K562 (cell line): ENCODE measurements around the gene NRXN3. TPM values are rescaled to one million over a fixed set of nuclear protein-coding genes. Genes with fewer than 3 reads are reported as not detected.

ENCODE experiments used
- ATAC-seq: fragments of 200-7000 bp; cut with Tn5 transposase; 3 replicates; pipeline ENCODE4 v1.9.1; 2020; ENCODE audit warnings: moderate library complexity
- BruUV-seq: library from RNA; stranded (reverse); fragments of 400-500 nt; replicated peaks from 2 replicates; lab custom pipeline; 2021; lab: Mats Ljungman, UMichigan
- CTCF ChIA-PET: fragments of 300-600 bp; formaldehyde crosslinking; extraction: SDS; loops from one replicate; lab custom pipeline; 2021; ENCODE audit warnings: low intra/inter-chr PET ratio; lab: Yijun Ruan, JAX
- POLR2A ChIA-PET: fragments of 300-600, 350-650 bp; sonication (Branson Sonifier 250); formaldehyde crosslinking; extraction: SDS; loops from one replicate; lab custom pipeline; 2021; ENCODE audit warnings: antibody characterized with exemption, inconsistent platforms; lab: Yijun Ruan, JAX
- DNase-seq, 4 experiments: peaks; one replicate each; pipeline versions ENCODE4 v3.0.0 to v3.0.0-alpha.2; 2011 to 2018; ENCODE audit warnings: low spot score in 3 of 4, mixed read lengths in 3 of 4; ENCODE audit errors: extremely low read depth in 1 of 4
- FAIRE-seq: peaks from 2 replicates; lab custom pipeline; 2011; peaks lifted over from hg19 to GRCh38; lab: Jason Lieb, UNC
- H2AFZ ChIP-seq: 2 replicates; pipeline ENCODE4 v1.6.0; 2011; ENCODE audit warnings: low read depth, low read length, control low read depth, inconsistent platforms
- H3K27ac ChIP-seq: fragments of 200-600 bp; 3 replicates; pipeline ENCODE4 v1.8.0; 2011; ENCODE audit warnings: low read depth, mild to moderate bottlenecking, control low read depth, inconsistent platforms, low read length, moderate library complexity, mixed read lengths; ENCODE audit errors: extremely low read depth
- H3K27me3 ChIP-seq, 2 experiments: fragments of 300-600 bp in 1 of 2; 2 replicates in 1 of 2; 3 replicates in 1 of 2; pipeline versions ENCODE4 v1.6.0 to v1.8.0; 2011; ENCODE audit warnings: inconsistent platforms in 2 of 2, low read length in 2 of 2, mild to moderate bottlenecking in 1 of 2, mixed read lengths in 1 of 2, moderate library complexity in 1 of 2; ENCODE audit not compliant: control insufficient read depth in 2 of 2, insufficient read depth in 2 of 2
- H3K36me3 ChIP-seq: fragments of 300-600 bp; 3 replicates; pipeline ENCODE4 v1.8.0; 2011; ENCODE audit warnings: mild to moderate bottlenecking, low read length, inconsistent platforms; ENCODE audit not compliant: control insufficient read depth, insufficient read depth
- H3K4me1 ChIP-seq, 2 experiments: fragments of 200-600 bp in 1 of 2; replicated peaks in 1 of 2; 2 replicates in 1 of 2; 3 replicates in 1 of 2; pipeline versions ENCODE4 v1.5.1 to v1.8.0; 2011; ENCODE audit warnings: inconsistent platforms in 2 of 2, low read length in 2 of 2, mild to moderate bottlenecking in 1 of 2, mixed read lengths in 1 of 2, moderate library complexity in 1 of 2; ENCODE audit not compliant: control insufficient read depth in 2 of 2, insufficient read depth in 2 of 2
- H3K4me2 ChIP-seq: 2 replicates; pipeline ENCODE4 v1.6.1; 2011; ENCODE audit warnings: low read length, control low read depth, inconsistent platforms, mixed read lengths; ENCODE audit not compliant: insufficient read depth
- H3K4me3 ChIP-seq: fragments of 200-600 bp; sonication (generic), shearing (Covaris generic); 2 replicates; pipeline ENCODE4 v1.5.1; 2016; ENCODE audit warnings: control low read depth, inconsistent platforms
- H3K79me2 ChIP-seq: fragments of 200-600 bp; 3 replicates; pipeline ENCODE4 v1.8.0; 2011; ENCODE audit warnings: low read length, inconsistent platforms; ENCODE audit not compliant: control insufficient read depth, insufficient read depth
- H3K9ac ChIP-seq, 2 experiments: 2 replicates each; pipeline versions ENCODE4 v1.6.0 to v1.6.1; 2011; ENCODE audit warnings: low read depth in 2 of 2, low read length in 2 of 2, control low read depth in 1 of 2, inconsistent platforms in 1 of 2, mild to moderate bottlenecking in 1 of 2, mixed read lengths in 1 of 2; ENCODE audit not compliant: insufficient read depth in 1 of 2
- H3K9me1 ChIP-seq: one replicate; pipeline ENCODE4 v1.6.0; 2011; ENCODE audit warnings: inconsistent platforms, mild to moderate bottlenecking, low read length, moderate library complexity; ENCODE audit not compliant: control insufficient read depth, insufficient read depth
- H3K9me3 ChIP-seq: replicated peaks from 2 replicates; pipeline ENCODE4 v1.5.1; 2011; ENCODE audit warnings: low read depth, low read length, inconsistent platforms; ENCODE audit not compliant: control insufficient read depth, insufficient read depth
- H4K20me1 ChIP-seq: replicated peaks from 2 replicates; pipeline ENCODE4 v1.6.1; 2011; ENCODE audit warnings: low read length, inconsistent platforms, mixed read lengths; ENCODE audit not compliant: control insufficient read depth, insufficient read depth
- CXXC5 ChIP-seq: fragments of 250-450 bp; sonication (Bioruptor Pico); IDR thresholded peaks from 2 replicates; pipeline ENCODE4 v1.8.0; 2022; ENCODE audit warnings: inconsistent platforms, mild to moderate bottlenecking, moderate library complexity
- ELF2 ChIP-seq: fragments of 250-450 bp; sonication (Bioruptor Pico); IDR thresholded peaks from 2 replicates; pipeline ENCODE4 v1.5.0; 2021; ENCODE audit warnings: mild to moderate bottlenecking
- MCM3 ChIP-seq: fragments of 450-650 bp; IDR thresholded peaks from 2 replicates; pipeline ENCODE4 v1.6.1; 2016
- NR3C1 ChIP-seq: sonication (generic); formaldehyde crosslinking; IDR thresholded peaks from 2 replicates; pipeline ENCODE4 v1.8.1; 2022; ENCODE audit warnings: missing genetic modification reagents
- RBM22 ChIP-seq: fragments of 200-400 bp; formaldehyde crosslinking; IDR thresholded peaks from 2 replicates; pipeline ENCODE4 v1.6.1; 2018; ENCODE audit warnings: low read length, low read depth; ENCODE audit not compliant: poor library complexity, severe bottlenecking
- SAP30 ChIP-seq: fragments of 200-600 bp; sonication (generic); IDR thresholded peaks from 2 replicates; pipeline ENCODE4 v1.6.1; 2012; ENCODE audit warnings: borderline replicate concordance, low read depth, mild to moderate bottlenecking, moderate library complexity, low read length, control low read depth, inconsistent platforms; ENCODE audit not compliant: insufficient read depth, poor library complexity, severe bottlenecking
- TAF7 ChIP-seq: fragments of 450-650 bp; IDR thresholded peaks from 2 replicates; pipeline ENCODE4 v1.6.1; 2016; ENCODE audit warnings: missing genetic modification characterization, missing compliant biosample characterization
- TCFL5 ChIP-seq: fragments of 250-450 bp; sonication (Bioruptor Pico); conservative IDR thresholded peaks from 2 replicates; pipeline ENCODE4 v1.6.1; 2021; ENCODE audit warnings: mild to moderate bottlenecking, moderate library complexity, matching md5 sums
- U2AF1 ChIP-seq: fragments of 200-400 bp; formaldehyde crosslinking; optimal IDR thresholded peaks from 2 replicates; pipeline ENCODE3; 2017; ENCODE audit warnings: mild to moderate bottlenecking, low read depth, low read length, moderate library complexity
- ZEB2 ChIP-seq: fragments of 450-650 bp; IDR thresholded peaks from 2 replicates; pipeline ENCODE4 v1.6.1; 2016
- ZNF3 ChIP-seq: fragments of 250-450 bp; sonication (Bioruptor Pico); IDR thresholded peaks from 2 replicates; pipeline ENCODE4 v1.5.0; 2021; ENCODE audit warnings: mild to moderate bottlenecking, moderate library complexity
- ZNF589 ChIP-seq: fragments of 200-800 bp; sonication (Bioruptor generic); IDR thresholded peaks from 2 replicates; pipeline ENCODE4 v1.6.1; 2016; ENCODE audit warnings: low read depth, missing genetic modification characterization, missing compliant biosample characterization
- WGBS: fragments of 100-300 bp; shearing (Covaris generic); methylation state at CpG from one replicate; pipeline ENCODE4 v1.1.6; 2016; ENCODE audit warnings: low coverage, mixed read lengths; ENCODE audit not compliant: insufficient coverage; ENCODE audit errors: missing lambda C conversion rate; 5-methylcytosine and 5-hydroxymethylcytosine counted together
- in situ Hi-C: fragments of 300-500 bp; cut with MboI; formaldehyde crosslinking; loops from 4 replicates; pipeline ENCODE4 v1.15.0; 2018; ENCODE audit warnings: inconsistent platforms, mixed read lengths
- intact Hi-C: fragments of 100-400 bp; cut with micrococcal nuclease; formaldehyde crosslinking; loops from 2 replicates; pipeline ENCODE4 v1.14.2; 2022
- polyA plus RNA-seq, 8 experiments: library from polyadenylated mRNA; depleted of rRNA in 4 of 8; stranded (reverse) in 5 of 8; unstranded in 3 of 8; fragments of >200 nt; fragmentation: Nextera tagmentation in 2 of 8; fragmentation: Illumina TruSeq in 1 of 8; extraction: Ambion mirVana in 2 of 8; extraction: Trizol in 1 of 8; gene quantifications; 2 replicates each; pipeline versions ENCODE4 v1.2.1 to v1.2.3, GENCODE V29; 2011 to 2014; ENCODE audit warnings: inconsistent platforms in 1 of 8, missing spikeins in 1 of 8
- total RNA-seq, 7 experiments: library from RNA; depleted of rRNA in 6 of 7; stranded (reverse); fragments of >200 nt in 6 of 7; fragmentation: Illumina TruSeq in 2 of 7; extraction: Trizol in 2 of 7; gene quantifications; 2 replicates each; pipeline versions ENCODE4 v1.2.1 to v1.2.3, GENCODE V29; 2011 to 2021; ENCODE audit warnings: low replicate concordance in 1 of 7
- TF ChIP-seq, protein P1 (sequence below): fragments of 250-450 bp; sonication (Bioruptor Pico); IDR thresholded peaks from 2 replicates; pipeline ENCODE4 v1.9.0; 2021; ENCODE audit warnings: mild to moderate bottlenecking
- TF ChIP-seq, protein P2 (sequence below): fragments of 250-450 bp; sonication (Bioruptor Pico); IDR thresholded peaks from 2 replicates; pipeline ENCODE4 v1.4.0; 2020; ENCODE audit warnings: mild to moderate bottlenecking

The NRXN3 gene
- total and polyA plus RNA-seq, 9 of the 15 experiments (the other 6 are each of a cell fraction or from before 2014, with no cell fraction given): 0.09 TPM; not detected in 8

DNA sequence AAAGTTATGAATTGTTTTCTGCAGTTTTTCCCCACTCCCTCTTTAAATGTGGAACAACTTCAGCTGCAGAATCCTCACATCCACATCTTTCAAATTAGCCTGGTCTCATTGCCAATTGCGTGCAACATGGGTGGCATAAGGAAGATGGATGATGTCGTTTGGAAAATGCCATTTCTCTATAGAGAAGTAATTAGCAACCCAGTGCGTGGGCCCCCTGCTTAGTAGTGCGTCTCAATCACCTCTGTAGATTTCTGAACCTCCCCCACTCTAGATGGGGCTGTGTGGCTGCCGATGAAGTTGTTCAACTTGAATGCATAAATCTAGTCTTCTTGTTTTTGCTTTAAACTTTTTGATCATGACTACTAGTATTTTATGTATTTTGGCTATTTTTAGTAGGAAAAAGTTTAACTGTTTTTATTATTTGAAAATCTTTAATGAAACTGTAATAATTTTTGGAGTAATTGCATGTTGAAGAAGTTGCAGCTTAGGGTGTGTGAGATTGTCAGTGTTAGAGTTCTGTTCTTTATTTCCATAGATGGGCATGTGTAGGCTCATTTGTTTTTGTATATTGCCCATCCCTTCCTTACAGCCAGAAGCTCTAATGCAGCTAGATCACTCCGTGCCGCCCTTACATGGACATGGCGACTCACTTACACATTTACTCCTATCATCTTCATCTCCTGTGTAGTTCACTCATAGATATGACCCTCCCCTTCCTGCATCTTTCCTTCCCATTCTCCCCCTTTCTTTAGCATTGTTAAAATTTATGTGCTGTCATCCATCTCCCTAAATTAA is 1683.0 kb downstream of the NRXN3 start:
- H3K36me3 ChIP-seq: no peaks in the 10 kb centered on the region
- DNase-seq (no peak), FAIRE-seq (no peak), ATAC-seq (no peak)
- no peaks in the 10 kb centered on the region for H3K4me1 ChIP-seq
- no peak overlapping the region for H3K4me2 ChIP-seq
- H3K9me1 ChIP-seq: no peaks in the 10 kb centered on the region
- 0% methylated on average over 8 of the region's 8 CpGs for WGBS
- ChIA-PET POLR2A (no interaction called here), CTCF (no interaction called here)
- no peak overlapping the region for H3K9ac ChIP-seq
- no peaks in the 10 kb centered on the region for H4K20me1 ChIP-seq
- H3K27ac ChIP-seq: no peak overlapping the region
- H3K27me3 ChIP-seq: no peaks in the 10 kb centered on the region
- intact Hi-C loops (no loop called here), in situ Hi-C loops (no loop called here)
- TF ChIP-seq, protein P1, sequence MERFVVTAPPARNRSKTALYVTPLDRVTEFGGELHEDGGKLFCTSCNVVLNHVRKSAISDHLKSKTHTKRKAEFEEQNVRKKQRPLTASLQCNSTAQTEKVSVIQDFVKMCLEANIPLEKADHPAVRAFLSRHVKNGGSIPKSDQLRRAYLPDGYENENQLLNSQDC (CRISPR knock-in tag): no peak
- TF ChIP-seq RBM22: no peak
- BruUV-seq: no TSS peak
- H2AFZ ChIP-seq: no peak overlapping the region
- H3K9me3 ChIP-seq: no peaks in the 10 kb centered on the region
- no peaks in the 10 kb centered on the region for H3K79me2 ChIP-seq
- no peak overlapping the region for H3K4me3 ChIP-seq

DNA sequence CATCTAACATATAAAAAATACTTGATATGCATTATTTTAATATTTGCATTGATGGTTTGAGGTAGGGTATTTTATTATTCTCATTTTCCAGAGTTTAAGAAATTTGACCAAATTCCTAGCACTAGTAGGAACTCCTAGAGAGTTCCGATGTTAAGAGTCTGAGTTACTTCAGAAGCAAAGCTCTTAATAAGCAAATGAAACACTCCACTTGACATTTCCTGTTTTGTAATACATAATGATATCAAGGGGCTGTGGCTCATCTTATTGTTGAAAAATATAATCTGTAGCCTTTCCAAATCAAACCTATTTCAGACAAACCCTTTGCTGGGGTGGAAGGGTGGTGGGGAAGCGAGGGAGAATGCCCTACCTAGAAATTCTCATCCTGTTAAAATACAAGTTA is 1685.6 kb downstream of the NRXN3 start:
- Histone ChIP-seq H4K20me1 (no peaks in the 10 kb centered on the region), H2AFZ (no peak overlapping the region), H3K4me3 (no peak overlapping the region), H3K9ac (no peak overlapping the region), H3K9me1 (no peaks in the 10 kb centered on the region), H3K27me3 (no peaks in the 10 kb centered on the region), H3K36me3 (no peaks in the 10 kb centered on the region), H3K27ac (no peak overlapping the region), H3K4me2 (no peak overlapping the region), H3K79me2 (no peaks in the 10 kb centered on the region), H3K4me1 (no peaks in the 10 kb centered on the region), H3K9me3 (no peaks in the 10 kb centered on the region)
- DNase-seq (no peak), FAIRE-seq (no peak), ATAC-seq (no peak)
- 0% methylated on average over 2 of the region's 2 CpGs for WGBS
- in situ Hi-C loops (no loop called here), intact Hi-C loops (no loop called here)
- ChIA-PET POLR2A (no interaction called here), CTCF (no interaction called here)
- no TSS peak for BruUV-seq
- TF ChIP-seq ZNF3 (CRISPR knock-in tag) (no peak), ZNF589 (CRISPR knock-in tag) (no peak), SAP30 (no peak), MCM3 (no peak), ZEB2 (no peak), TAF7 (tag) (no peak), CXXC5 (CRISPR knock-in tag) (no peak), NR3C1 (CRISPR knock-in tag) (no peak), TCFL5 (no peak), U2AF1 (no peak), ELF2 (no peak)
- TF ChIP-seq, protein P2, sequence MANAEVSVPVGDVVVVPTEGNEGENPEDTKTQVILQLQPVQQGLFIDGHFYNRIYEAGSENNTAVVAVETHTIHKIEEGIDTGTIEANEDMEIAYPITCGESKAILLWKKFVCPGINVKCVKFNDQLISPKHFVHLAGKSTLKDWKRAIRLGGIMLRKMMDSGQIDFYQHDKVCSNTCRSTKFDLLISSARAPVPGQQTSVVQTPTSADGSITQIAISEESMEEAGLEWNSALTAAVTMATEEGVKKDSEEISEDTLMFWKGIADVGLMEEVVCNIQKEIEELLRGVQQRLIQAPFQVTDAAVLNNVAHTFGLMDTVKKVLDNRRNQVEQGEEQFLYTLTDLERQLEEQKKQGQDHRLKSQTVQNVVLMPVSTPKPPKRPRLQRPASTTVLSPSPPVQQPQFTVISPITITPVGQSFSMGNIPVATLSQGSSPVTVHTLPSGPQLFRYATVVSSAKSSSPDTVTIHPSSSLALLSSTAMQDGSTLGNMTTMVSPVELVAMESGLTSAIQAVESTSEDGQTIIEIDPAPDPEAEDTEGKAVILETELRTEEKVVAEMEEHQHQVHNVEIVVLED (CRISPR knock-in tag): no peak
